Measurements from ENCODE around the gene MPP3.
"Not testable (repeated sequence)": the region's sequence is repeated elsewhere in the genome, so short reads cannot be mapped to it uniquely, and the experiment has no call there.

MPP3 gene

GRCh38 chr17:43860077-43860725, 27.3 kb upstream of the MPP3 start:
- no peak for DNase-seq

GRCh38 chr17:43857957-43858600, 25.1 kb upstream of the MPP3 start:
- DNase-seq, result no peak

GRCh38 chr17:43857141-43857540, 24.2 kb upstream of the MPP3 start:
- no peak for DNase-seq

GRCh38 chr17:43856141-43856540, 23.2 kb upstream of the MPP3 start:
- DNase-seq, result no peak

- DNase-seq, result no peak
Observed at GRCh38 chr17:43855061-43855460, 22.1 kb upstream of the MPP3 start.

- DNase-seq, result no peak
Observed at GRCh38 chr17:43854498-43854897, 21.6 kb upstream of the MPP3 start.

GRCh38 chr17:43853546-43853945, 20.6 kb upstream of the MPP3 start:
- no peak for DNase-seq

GRCh38 chr17:43852571-43852970, 19.6 kb upstream of the MPP3 start:
- DNase-seq, result no peak

- DNase-seq, result no peak
Observed at GRCh38 chr17:43849116-43849515, 16.2 kb upstream of the MPP3 start.

- DNase-seq, result no peak
Observed at GRCh38 chr17:43848601-43849000, 15.7 kb upstream of the MPP3 start.

GRCh38 chr17:43846963-43847371, 14.0 kb upstream of the MPP3 start, which contains the start of gene CD300LG:
Gene CD300LG, plus strand, starts transcription at chr17:43847176. Its CDS starts 41 bp downstream, at chr17:43847217.
- DNase-seq, result no peak

- peak; percentile 79 for DNase-seq
Observed at GRCh38 chr17:43846221-43846712, 13.3 kb upstream of the MPP3 start.

- DNase-seq, result no peak
Observed at GRCh38 chr17:43845766-43846165, 12.8 kb upstream of the MPP3 start.

- DNase-seq, result no peak
Observed at GRCh38 chr17:43844241-43844640, 11.3 kb upstream of the MPP3 start.

- no peak for DNase-seq
Observed at GRCh38 chr17:43842975-43843325, 10.0 kb upstream of the MPP3 start.

GRCh38 chr17:43842091-43842974, 9.4 kb upstream of the MPP3 start:
- not testable (repeated sequence) for DNase-seq

- DNase-seq, result no peak
Observed at GRCh38 chr17:43841282-43841681, 8.3 kb upstream of the MPP3 start.

GRCh38 chr17:43840814-43841213, 7.9 kb upstream of the MPP3 start:
- DNase-seq, result no peak

- no peak for DNase-seq
Observed at GRCh38 chr17:43839670-43840108, 6.7 kb upstream of the MPP3 start.

- DNase-seq, result no peak
Observed at GRCh38 chr17:43834106-43834505, 1.2 kb upstream of the MPP3 start.

- DNase-seq, result no peak
Observed at GRCh38 chr17:43832168-43832975, 574 bp downstream of the MPP3 start.

GRCh38 chr17:43831633-43832032, 1.3 kb downstream of the MPP3 start:
- DNase-seq, result no peak

Measured in activated CD4-positive, alpha-beta T cell treated with anti-CD3 and anti-CD28 coated beads, Interleukin-2, amount 50 U/mL, for 16 hours (primary cell).